Measurements from ENCODE around the gene RAB17.
"Not testable (repeated sequence)": the region's sequence is repeated elsewhere in the genome, so short reads cannot be mapped to it uniquely, and the experiment has no call there.

Gene RAB17

DNA sequence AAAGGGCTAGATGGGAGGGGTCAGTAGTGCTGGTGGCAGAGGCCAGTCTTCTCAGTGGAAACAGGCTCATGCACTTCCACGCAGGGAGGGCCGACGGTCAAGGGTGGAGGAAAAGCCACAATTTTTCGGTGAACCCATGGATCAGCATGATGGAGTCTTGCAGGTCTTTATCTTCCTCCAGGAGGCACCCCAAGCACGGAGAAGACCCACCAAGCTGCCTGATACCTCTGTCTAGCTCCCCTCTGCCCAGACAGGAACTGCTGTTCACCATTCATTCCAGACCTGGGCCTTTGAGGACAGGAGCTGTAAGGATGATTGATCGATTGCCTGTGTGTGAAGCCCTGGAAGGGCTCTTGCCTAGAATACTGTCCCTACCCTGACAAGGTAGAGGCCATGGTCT, 34.0 kb upstream of the RAB17 start:
- no peak for DNase-seq

- DNase-seq: peak; percentile 37
Observed at GRCh38 chr2:237623428-237624403, 33.2 kb upstream of the RAB17 start.

GRCh38 chr2:237618449-237618848, 27.9 kb upstream of the RAB17 start:
- DNase-seq: peak; percentile 85

GRCh38 chr2:237617587-237617982, 27.1 kb upstream of the RAB17 start:
- no peak for DNase-seq

DNA sequence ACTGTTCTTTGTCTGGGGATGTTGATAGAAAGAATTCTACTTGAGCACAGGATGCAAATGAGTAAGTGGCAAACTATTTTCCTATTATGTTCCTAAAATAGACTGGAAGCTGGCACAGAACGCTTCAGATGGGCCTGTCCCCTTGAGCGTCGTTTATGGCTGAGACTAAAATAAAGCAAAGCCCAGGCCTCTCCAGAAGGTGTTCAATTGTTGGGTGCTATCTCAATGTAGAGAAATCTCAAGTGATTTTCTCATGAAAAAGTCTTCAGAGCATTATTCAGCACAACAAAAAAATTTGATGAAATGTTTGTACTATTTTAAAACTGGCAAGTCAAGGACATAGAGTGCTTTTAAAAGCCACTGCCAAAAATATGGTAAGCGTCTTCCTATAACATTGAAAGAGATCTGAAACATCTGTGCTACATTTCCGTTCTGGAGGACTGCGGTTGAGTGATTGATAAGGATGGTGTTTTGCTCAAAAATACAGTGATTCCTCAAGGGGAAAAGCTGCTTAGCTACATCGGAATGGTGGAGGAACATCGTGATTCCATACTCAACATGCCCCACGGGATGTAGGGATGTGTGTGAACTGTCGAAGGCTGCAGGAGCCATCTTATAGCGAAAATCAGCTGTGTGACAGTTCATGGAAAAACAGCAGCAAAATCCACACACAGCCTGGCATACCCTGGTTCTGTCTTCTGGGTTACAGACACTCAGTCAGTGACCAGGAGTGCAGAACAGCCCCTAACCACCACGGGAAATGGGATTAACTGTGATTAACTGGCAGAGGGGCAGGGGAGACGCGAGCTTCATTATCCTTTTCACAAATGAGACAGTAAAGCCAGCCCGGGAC, 26.4 kb upstream of the RAB17 start:
- peak; percentile 91 for DNase-seq

- no peak for DNase-seq
Observed at GRCh38 chr2:237616373-237616733, 25.8 kb upstream of the RAB17 start.

DNA sequence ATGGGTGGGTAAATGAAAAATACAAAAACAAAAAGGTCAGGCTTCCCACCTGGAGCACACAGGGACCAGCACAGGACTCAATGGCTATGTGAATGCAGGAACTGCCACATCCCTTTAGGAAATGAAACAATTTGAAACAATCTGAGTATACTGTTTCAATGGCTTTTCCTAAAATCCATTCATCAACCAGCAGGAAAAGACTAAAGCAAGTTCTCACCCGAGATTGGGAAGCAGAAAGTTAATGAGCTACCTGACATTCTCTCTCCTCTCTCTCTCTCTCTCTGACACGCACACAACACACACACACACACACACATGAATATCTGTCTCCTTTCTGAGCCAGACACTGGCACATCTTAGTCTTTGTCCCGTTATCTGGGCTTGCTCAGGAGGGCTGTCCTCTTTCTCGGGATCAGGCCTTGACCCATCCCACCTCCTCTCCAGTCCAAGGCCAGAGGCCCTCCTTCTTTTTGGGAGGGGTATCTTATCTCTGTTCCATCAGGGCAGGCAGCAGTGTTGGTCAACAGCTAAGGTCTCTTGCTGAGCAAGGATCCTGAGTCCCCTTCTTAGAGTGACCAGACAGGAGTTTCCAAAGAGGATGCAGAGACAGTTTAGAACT, 25.2 kb upstream of the RAB17 start:
- DNase-seq: no peak

- no peak for DNase-seq
Observed at GRCh38 chr2:237614151-237614720, 23.7 kb upstream of the RAB17 start.

DNA sequence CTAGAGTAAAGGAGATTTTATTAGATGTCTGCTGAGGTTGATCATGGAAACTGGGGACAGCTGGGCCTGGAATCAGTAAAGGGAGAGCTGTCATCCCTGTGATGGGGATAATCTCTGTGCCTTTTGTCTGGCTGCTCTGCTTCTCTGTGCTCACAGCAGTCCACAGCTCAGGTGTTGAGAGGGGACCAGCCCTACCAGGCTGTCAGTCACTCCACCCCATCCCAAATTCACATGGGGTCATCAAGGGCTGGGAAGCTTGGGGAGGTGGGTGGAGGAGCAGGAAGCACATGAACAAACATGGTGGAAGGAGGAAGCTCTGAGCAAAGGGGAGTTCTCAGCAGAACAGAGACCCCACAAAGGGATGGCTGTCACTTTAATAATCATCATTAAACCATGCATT, 23.1 kb upstream of the RAB17 start:
- no peak for DNase-seq

DNA sequence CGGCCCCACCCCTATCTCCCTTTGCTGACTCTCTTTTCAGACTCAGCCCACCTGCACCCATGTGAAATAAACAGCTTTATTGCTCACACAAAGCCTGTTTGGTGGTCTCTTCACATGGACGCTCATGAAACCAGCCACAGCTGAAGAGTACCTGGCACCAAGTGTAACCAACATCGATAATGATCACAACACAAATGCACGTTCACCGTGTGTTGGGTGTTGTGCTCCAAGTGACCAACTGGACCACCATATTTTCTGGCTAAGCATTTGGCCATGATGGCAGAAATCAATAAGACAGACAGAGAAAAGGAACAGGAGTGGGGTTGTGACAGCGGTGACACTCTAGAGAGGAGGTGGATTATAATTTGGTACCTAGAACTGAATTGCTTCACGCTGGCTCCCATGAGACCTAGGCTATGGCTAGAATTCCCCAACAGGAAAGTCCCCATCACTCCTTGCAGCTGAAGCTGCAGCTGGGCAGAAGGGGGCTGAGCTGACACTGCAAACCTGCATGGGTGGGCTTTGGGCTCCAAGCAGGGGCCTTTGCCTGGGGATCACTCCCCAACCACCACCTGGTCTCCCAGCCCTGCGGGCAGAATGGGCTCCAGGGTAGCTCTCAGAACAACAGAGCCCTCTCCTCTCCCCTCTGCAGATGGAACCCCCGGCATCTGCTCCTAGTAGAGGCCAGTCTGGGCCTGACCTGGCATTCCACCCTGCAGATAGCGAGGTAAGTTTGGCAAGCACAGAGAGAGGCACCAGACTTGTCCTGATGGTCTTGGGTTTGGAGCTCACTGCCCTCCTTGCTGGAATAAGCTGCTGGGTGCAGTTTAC, 22.2 kb upstream of the RAB17 start:
- DNase-seq: no peak

DNA sequence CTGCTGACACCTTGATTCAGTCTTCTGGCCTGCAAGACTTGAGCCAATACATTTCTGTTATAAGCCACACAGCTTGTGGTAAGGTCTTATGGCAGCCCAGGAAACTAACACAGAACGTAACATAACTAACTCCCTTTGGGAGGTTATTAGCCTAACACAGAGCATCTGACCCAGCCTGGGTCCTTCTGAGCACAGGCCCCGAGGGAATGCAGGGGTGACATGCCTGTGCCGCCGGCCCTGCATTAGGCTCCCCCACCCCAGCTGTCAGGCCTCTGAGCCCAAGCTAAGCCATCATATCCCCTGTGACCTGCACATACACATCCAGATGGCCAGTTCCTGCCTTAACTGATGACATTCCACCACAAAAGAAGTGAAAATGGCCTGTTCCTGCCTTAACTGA, 16.0 kb upstream of the RAB17 start:
- DNase-seq: not testable (repeated sequence)

- DNase-seq: peak; percentile 44
Observed at GRCh38 chr2:237604960-237605359, 14.4 kb upstream of the RAB17 start.

- DNase-seq: no peak
Observed at GRCh38 chr2:237604391-237604790, 13.9 kb upstream of the RAB17 start.

DNA sequence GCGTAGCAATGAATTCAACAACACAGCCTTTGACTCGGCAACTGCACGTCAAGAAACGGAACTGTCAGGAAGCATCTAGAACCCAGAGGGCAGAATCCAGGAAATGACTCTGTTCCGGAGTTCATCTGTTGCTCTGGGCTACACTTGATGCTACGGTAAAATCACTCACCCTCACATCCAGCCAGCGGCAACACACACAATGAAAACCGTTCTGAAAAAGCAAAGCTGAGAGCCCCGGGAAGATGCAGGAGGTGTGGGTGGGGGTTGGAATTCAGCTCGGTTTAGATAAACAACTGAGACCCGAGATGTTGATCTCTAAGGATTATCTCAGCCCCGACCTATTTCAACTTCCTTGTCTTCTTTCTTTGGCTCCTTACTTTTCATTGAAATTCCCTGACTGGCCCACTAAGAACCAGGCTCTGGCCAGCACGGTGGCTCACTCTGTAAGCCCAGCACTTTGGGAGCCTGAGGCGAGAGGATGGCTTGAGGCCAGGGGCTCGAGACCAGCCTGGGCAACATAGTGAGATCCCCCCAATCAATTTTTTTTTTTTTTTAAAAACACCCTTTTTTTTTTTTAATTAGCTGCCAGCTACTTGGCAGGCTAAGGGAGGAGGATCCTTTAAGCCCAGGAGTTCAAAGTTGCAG, 13.3 kb upstream of the RAB17 start:
- peak; percentile 61 for DNase-seq

- no peak for DNase-seq
Observed at GRCh38 chr2:237603049-237603717, 12.6 kb upstream of the RAB17 start.

- DNase-seq: no peak
Observed at GRCh38 chr2:237602409-237602808, 11.9 kb upstream of the RAB17 start.

GRCh38 chr2:237601453-237602116, 11.1 kb upstream of the RAB17 start:
- no peak for DNase-seq

DNA sequence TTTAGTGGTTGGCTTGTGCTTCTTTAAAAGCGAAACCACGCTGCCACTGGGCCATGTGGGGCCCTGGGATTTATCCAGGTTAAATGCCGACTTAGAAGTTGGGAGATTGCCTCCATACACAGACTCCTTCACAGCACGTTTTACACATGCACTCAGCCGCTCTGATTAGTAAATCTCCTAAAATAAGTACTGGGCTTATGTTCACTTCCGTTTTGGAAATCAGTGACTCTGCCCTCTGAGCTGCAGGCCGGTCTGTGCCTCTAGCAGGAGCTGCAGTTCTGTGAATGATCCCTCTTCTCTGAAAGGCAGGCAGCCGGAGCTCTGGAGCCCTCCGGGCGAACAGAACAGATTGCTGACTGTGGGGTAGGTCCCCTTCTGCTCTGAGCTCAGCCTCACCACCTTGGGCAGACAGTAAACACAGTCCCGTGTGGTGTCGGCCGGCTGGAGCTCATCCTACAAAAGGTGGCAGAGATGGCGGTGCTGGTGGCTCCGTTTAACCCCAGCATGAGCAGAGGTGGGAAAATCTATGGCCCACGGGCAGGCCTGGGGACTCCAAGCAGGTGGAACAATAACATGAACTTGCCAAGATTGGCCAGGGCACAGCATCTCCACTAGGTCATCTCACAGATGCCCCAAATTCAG, 9.8 kb upstream of the RAB17 start:
- DNase-seq: peak; percentile 64

DNA sequence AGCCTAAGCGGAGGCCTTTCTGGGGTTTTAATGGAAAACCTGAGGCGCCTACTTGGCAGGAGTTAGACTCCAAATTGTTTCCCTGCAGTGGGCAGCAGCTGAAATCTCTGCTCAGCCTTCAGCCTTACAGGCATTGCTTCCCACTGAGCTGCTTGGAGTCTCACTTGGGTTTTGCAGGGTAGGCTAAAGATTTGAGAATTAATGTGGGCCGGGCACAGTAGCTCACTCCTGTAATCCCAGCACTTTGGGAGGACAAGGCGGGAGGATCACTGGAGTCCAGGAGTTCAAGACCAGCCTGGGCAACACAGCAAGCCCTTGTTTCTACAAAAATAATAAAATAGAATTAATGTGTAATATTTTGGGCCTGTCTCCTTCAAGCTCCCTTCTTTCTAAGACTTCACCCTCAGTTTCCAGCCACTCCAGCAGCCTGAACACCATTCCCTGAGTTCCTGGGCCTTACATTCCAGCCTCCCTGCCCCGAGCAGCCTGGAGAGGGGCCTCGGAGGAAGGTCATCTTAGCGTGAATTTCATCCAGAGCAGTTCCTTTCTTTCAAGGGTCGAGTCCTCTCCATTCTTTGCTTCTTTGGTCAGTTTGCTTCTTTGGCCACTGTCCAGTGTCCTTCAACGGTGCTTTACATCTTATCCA, 9.1 kb upstream of the RAB17 start:
- no peak for DNase-seq
